RWPE1 (cell line): ENCODE results near the gene BTBD8.
"Not testable (repeated sequence)": the region's sequence is repeated elsewhere in the genome, so short reads cannot be mapped to it uniquely, and the experiment has no call there.

ENCODE experiments used
- CTCF ChIA-PET: fragments of 350-600 bp; sonication (Branson Sonifier 250); formaldehyde crosslinking; extraction: SDS; loops from one replicate; lab custom pipeline; 2021; lab: Yijun Ruan, JAX
- POLR2A ChIA-PET: fragments of 400-600 bp; formaldehyde crosslinking; extraction: SDS; loops from one replicate; lab custom pipeline; 2020; ENCODE audit warnings: antibody characterized with exemption; ENCODE audit not compliant: low non-redundant PET; lab: Yijun Ruan, JAX
- DNase-seq: peaks from one replicate; pipeline ENCODE4 v3.0.0; 2012; ENCODE audit warnings: low spot score
- H3K27ac ChIP-seq: fragments of 450-650 bp; 2 replicates; pipeline ENCODE4 v1.5.1; 2017
- CTCF ChIP-seq: fragments of 450-650 bp; conservative IDR thresholded peaks from 2 replicates; pipeline ENCODE4 v1.5.1; 2017; ENCODE audit warnings: low read depth, mild to moderate bottlenecking

Gene BTBD8

GRCh38 chr1:92070892-92071291 is 9.3 kb upstream of the BTBD8 start:
- no peak for DNase-seq
- no peak for TF ChIP-seq CTCF
- ChIA-PET POLR2A (no interaction called here), CTCF (no interaction called here)
- no peak overlapping the region for H3K27ac ChIP-seq

GRCh38 chr1:92074446-92074845 is 5.7 kb upstream of the BTBD8 start:
- H3K27ac ChIP-seq, DNase-seq, CTCF ChIA-PET, POLR2A ChIA-PET: not testable (repeated sequence)

GRCh38 chr1:92075311-92075710 is 4.8 kb upstream of the BTBD8 start, which contains the start of gene SETSIP:
SETSIP (minus strand) TSS chr1:92075411; CDS start chr1:92075411, 0 bp downstream.
- CTCF ChIA-PET = no interaction called here
- H3K27ac ChIP-seq = no peak within 1 kb of the TSS
- no peak for DNase-seq
- TF ChIP-seq CTCF = no peak
- POLR2A ChIA-PET = no interaction called here

- ChIA-PET POLR2A (no interaction called here), CTCF (interaction anchor here (0.5 to 0.7 kb wide), 3 partner anchors 8 to 517 kb away, joined by 4 to 5 read pairs (median 4); no protein-coding TSS in a partner anchor)
- DNase-seq = no peak
- TF ChIP-seq CTCF = no peak
- H3K27ac ChIP-seq = no peak overlapping the region
These were observed 3.8 kb upstream of the BTBD8 start for GRCh38 chr1:92076363-92076762.

GRCh38 chr1:92078077-92078476 is 2.1 kb upstream of the BTBD8 start:
- DNase-seq, POLR2A ChIA-PET, CTCF ChIA-PET, H3K27ac ChIP-seq: not testable (repeated sequence)

GRCh38 chr1:92079441-92079840 is 704 bp upstream of the BTBD8 start:
- ChIA-PET CTCF (no interaction called here), POLR2A (no interaction called here)
- TF ChIP-seq CTCF = no peak
- DNase-seq = no peak
- no peak overlapping the region for H3K27ac ChIP-seq

- DNase-seq = no peak
- CTCF ChIA-PET = interaction anchor here (0.7 kb wide), 1 partner anchor 579 kb away, joined by 4 read pairs; no protein-coding TSS in a partner anchor
- POLR2A ChIA-PET = no interaction called here
- H3K27ac ChIP-seq = no peak overlapping the region; the same call in 1 of the 2 replicates
- TF ChIP-seq CTCF = no peak
These were observed 886 bp downstream of the BTBD8 start for GRCh38 chr1:92081031-92081430.

- ChIA-PET CTCF (no interaction called here), POLR2A (no interaction called here)
- no peak overlapping the region for H3K27ac ChIP-seq
- no peak for TF ChIP-seq CTCF
- no peak for DNase-seq
These were observed 4.5 kb downstream of the BTBD8 start for GRCh38 chr1:92084651-92085050.
